DMS53 treated with DMSO at 0.1 percent for 48 hours (cell line): Measurements from ENCODE around the gene TEX54.

Experiments
- DNase-seq: peaks from one replicate; lab custom pipeline; 2025; ENCODE audit not compliant: unreplicated experiment; lab: John Stamatoyannopoulos, UW

The TEX54 gene

GRCh38 chr11:62789576-62789975 lies 43.1 kb downstream of the TEX54 start:
- DNase-seq, result no peak

GRCh38 chr11:62788991-62789390 lies 43.6 kb downstream of the TEX54 start:
- no peak for DNase-seq

DNA sequence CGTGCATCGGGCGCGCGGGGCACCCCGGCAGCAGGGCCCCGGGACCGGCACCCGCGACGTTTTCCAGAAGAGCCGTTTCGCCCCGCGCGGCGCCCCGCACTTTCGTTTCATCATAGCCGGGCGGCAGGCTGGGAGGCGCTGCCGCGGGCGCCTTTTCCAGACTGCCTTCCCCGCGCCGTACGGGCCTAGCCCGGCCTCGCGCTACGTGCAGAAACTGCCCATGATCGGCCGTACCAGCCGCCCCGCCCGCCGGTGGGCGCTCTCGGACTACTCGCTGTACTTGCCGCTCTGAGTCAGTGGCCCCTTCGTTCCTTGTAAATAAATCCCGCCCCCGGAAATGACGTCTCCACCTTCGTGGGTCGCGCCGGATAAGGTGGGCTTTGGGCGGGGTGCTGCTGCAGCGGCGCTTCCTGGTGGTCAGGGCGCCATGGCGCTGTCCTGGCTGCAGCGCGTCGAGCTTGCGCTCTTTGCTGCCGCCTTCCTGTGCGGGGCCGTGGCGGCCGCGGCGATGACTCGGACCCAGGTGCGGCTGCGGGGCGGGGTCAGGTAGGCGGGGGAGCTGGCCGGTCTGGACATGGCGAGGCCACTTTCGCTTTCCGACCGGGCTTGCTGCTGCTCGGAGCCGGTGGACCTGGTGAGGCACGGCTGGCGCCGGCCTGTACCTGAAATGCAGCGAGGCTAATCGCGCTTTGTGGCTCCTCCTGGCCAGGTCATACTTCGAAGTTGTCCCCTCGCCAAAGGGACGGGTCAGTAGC lies 45.5 kb downstream of the TEX54 start, which contains the start of gene TMEM179B:
Gene TMEM179B, plus strand, starts transcription at position 398 of the 755 bp plus-strand sequence. Its CDS starts 30 bp downstream, at position 428.
- peak; percentile 95 for DNase-seq

GRCh38 chr11:62786318-62787004 lies 46.2 kb downstream of the TEX54 start:
- peak; percentile 75 for DNase-seq

DNA sequence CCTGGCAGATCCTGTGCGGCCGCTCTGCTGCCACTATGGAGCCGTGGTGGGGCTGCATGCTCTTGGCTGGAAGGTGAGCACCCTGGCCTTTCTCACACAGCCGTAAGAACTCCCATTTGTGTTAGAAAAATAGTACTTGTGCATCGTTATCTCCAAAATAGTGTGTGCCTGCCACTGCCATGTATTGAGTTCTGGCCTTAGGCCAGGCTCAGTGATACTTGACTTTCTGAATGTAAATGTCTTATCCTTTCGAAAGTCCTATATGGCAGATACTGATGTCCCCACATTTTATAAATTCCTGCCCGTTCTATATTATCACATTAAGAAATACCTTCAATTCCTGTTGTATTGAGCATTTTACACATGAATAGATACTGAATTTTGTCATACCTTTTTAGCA lies 49.9 kb downstream of the TEX54 start:
- DNase-seq, result no peak
